GM19328 (cell line): Measurements from ENCODE around the gene SLC7A5.
"Not testable (repeated sequence)": the region's sequence is repeated elsewhere in the genome, so short reads cannot be mapped to it uniquely, and the experiment has no call there.

ENCODE experiments used
- ATAC-seq: cut with Tn5 transposase; IDR thresholded peaks from one replicate; pipeline ENCODE4 v1.9.1; 2021; ENCODE audit warnings: mild to moderate bottlenecking, moderate library complexity; ENCODE audit not compliant: unreplicated experiment

Gene SLC7A5

GRCh38 chr16:87869061-87869878, at the start of gene SLC7A5:
SLC7A5 (minus strand) TSS chr16:87869507; CDS start chr16:87869422, 85 bp downstream.
- ATAC-seq, result peak; percentile 58

- ATAC-seq, result no peak
These were observed 49.0 kb upstream of the SLC7A5 start for GRCh38 chr16:87918338-87918737.

GRCh38 chr16:87917503-87917902, 48.2 kb upstream of the SLC7A5 start:
- no peak for ATAC-seq

DNA sequence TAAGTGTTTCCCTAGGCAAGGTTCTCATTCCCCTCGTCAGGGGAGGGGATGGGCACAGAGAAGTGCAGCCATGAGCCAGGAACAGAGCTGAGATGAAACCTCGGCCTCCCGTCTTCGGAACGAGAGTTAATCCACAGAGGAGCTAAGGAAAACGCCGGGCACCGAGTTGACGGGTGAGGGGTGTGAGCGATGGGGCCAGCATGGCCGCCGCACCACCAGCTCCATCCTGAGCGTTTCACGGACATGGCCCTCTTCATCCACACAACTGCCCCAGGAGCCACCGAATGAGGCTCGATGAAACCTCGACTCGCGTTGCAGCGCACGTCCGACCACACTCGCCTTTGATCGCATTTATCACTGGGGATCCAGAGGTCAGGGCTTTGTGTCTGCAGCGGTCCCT, 45.5 kb upstream of the SLC7A5 start:
- no peak for ATAC-seq

GRCh38 chr16:87914021-87914725, 44.9 kb upstream of the SLC7A5 start:
- ATAC-seq, result not testable (repeated sequence)

DNA sequence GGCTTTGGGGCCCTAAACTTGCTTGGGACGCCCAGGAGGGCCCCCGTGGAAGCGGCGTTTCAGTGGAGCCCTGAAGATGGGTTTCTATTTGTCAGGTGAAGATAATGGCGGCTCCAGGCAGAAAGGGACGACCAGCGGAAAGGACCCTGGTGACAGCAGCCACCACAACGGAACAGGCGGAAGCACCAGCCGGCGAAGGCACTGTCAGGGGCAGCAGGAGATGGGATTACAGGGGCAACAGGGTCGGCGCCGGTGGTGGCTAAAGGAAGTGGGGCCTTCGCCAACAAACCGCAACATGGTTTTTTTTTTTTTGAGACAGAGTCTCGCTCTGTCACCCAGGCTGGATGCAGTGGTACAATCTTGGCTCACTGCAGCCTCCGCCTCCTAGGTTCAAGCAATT, 43.4 kb upstream of the SLC7A5 start:
- not testable (repeated sequence) for ATAC-seq

- ATAC-seq, result not testable (repeated sequence)
These were observed 41.9 kb upstream of the SLC7A5 start for GRCh38 chr16:87911106-87911763.

GRCh38 chr16:87909203-87909935, 40.1 kb upstream of the SLC7A5 start:
- peak; percentile 87 for ATAC-seq

- not testable (repeated sequence) for ATAC-seq
These were observed 38.8 kb upstream of the SLC7A5 start for GRCh38 chr16:87908101-87908500.

- ATAC-seq, result not testable (repeated sequence)
These were observed 36.2 kb upstream of the SLC7A5 start for GRCh38 chr16:87905521-87905920.

DNA sequence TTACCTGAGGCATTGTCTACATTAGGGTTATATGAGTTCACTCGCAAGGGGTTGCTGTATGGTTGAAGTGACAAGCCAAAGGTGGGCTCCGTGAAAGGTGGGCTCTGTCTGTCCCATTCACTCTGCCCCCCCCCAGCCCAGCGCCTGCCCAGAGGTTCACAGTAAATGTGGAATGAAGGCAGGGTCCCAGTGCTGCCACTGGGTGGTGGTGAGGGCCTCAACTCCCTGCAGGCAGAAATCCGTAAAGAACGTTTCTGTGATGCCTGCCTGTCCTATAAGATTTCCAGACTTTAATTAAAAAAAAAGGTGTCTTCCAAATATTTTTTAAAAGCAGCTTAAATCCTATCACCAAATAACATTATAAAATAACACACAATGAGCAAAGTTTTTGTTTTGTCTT, 35.7 kb upstream of the SLC7A5 start:
- not testable (repeated sequence) for ATAC-seq

DNA sequence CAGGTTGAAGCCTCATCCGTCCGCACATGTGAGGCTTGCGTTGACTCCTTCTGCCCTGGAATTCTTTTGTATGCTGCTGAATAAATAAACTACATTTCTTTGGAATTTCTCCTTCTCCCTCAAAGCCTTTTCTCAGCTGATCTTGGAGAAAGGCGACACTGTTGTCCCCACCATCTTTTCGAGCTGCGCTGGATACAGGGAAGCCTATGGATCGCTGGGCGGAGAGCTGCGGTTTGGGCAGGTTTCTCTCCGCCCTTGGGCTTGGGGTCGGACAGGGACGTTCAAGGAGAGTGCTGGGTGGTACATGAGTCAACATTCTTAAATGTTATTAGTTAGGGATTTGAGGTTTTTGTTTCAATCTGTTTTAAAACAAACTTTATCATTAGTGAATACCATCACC, 31.2 kb upstream of the SLC7A5 start:
- ATAC-seq, result not testable (repeated sequence)

GRCh38 chr16:87897521-87898505, 28.5 kb upstream of the SLC7A5 start:
- ATAC-seq, result no peak

GRCh38 chr16:87896924-87897520, 27.7 kb upstream of the SLC7A5 start:
- ATAC-seq, result not testable (repeated sequence)

DNA sequence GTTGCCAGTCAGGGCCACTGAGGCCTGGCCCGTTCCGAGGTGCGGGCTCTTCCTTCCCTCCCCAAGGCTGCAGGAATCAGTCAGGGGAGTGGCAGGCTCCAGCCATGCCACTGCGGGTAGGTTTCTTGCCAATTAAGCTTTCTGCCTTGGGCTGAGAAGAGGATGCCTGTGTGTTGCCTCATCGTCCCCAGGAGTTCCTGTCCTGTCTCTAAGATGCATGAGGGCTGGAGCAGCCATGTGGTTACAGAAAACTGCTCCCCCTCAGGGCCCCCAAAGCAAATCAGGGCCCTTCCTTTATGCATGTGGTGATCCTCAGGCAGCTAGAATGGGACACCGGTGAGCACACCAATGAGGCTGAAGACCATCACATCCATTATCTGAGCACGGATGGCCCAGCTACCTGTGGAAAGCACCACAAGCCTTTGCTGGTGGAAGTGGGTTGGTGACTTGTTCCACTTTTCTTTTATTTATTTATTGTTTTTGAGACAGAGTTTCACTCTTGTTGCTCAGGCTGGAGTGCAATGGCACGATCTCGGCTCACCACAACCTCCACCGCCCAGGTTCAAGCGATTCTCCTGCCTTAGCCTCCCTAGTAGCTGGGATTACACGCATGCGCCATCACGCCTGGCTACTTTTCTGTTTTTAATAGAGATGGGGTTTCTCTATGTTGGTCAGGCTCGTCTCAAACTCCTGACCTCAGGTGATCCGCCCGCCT, 27.0 kb upstream of the SLC7A5 start:
- ATAC-seq, result not testable (repeated sequence)

- peak; percentile 60 for ATAC-seq
These were observed 26.4 kb upstream of the SLC7A5 start for GRCh38 chr16:87895641-87896141.

- ATAC-seq, result not testable (repeated sequence)
These were observed 24.7 kb upstream of the SLC7A5 start for GRCh38 chr16:87894005-87894404.

GRCh38 chr16:87891764-87892163, 22.5 kb upstream of the SLC7A5 start:
- no peak for ATAC-seq
